SK-N-SH treated with all-trans-retinoic acid at 6 μM for 48 hours (cell line): ENCODE results near the gene ATG4C.

ENCODE experiments used
- ARNTL ChIP-seq: fragments of 450-650 bp; formaldehyde crosslinking; IDR thresholded peaks from 2 replicates; pipeline ENCODE4 v1.5.0; 2020; ENCODE audit warnings: low read depth, mild to moderate bottlenecking, moderate library complexity, borderline replicate concordance
- BACH2 ChIP-seq: fragments of 250-450 bp; sonication (Bioruptor Pico); IDR thresholded peaks from 2 replicates; pipeline ENCODE4 v1.9.0; 2021; ENCODE audit warnings: mild to moderate bottlenecking, borderline replicate concordance
- CREB5 ChIP-seq: fragments of 250-450 bp; sonication (Bioruptor Pico); IDR thresholded peaks from 2 replicates; pipeline ENCODE4 v1.5.1; 2020; ENCODE audit warnings: low read depth, mild to moderate bottlenecking, moderate library complexity
- POU6F1 ChIP-seq: fragments of 250-450 bp; sonication (Bioruptor Pico); IDR thresholded peaks from 2 replicates; pipeline ENCODE4 v1.8.0; 2021; ENCODE audit warnings: low read depth, mild to moderate bottlenecking, moderate library complexity, borderline replicate concordance
- RARB ChIP-seq: fragments of 250-450 bp; sonication (Bioruptor Pico); IDR thresholded peaks from 2 replicates; pipeline ENCODE4 v1.8.0; 2021; ENCODE audit warnings: mild to moderate bottlenecking, moderate library complexity
- TOX ChIP-seq: fragments of 250-450 bp; sonication (Bioruptor Pico); IDR thresholded peaks from 2 replicates; pipeline ENCODE4 v1.8.0; 2021; ENCODE audit warnings: mild to moderate bottlenecking, moderate library complexity, borderline replicate concordance
- TSHZ2 ChIP-seq: fragments of 250-450 bp; sonication (Bioruptor Pico); IDR thresholded peaks from 2 replicates; pipeline ENCODE4 v1.5.0; 2020; ENCODE audit warnings: mild to moderate bottlenecking, moderate library complexity
- ZC3H10 ChIP-seq: fragments of 250-450 bp; sonication (Bioruptor Pico); IDR thresholded peaks from 2 replicates; pipeline ENCODE4 v1.5.1; 2021; ENCODE audit warnings: mild to moderate bottlenecking, moderate library complexity
- ZFP3 ChIP-seq: fragments of 250-450 bp; sonication (Bioruptor Pico); IDR thresholded peaks from 2 replicates; pipeline ENCODE4 v1.5.0; 2020; ENCODE audit warnings: mild to moderate bottlenecking, moderate library complexity
- ZFP30 ChIP-seq: fragments of 450-650 bp; formaldehyde crosslinking; IDR thresholded peaks from 2 replicates; pipeline ENCODE4 v1.5.0; 2022; ENCODE audit warnings: mild to moderate bottlenecking, moderate library complexity

GRCh38 chr1:62840555-62840954 lies 56.6 kb downstream of the ATG4C start:
- TF ChIP-seq ZFP30 (CRISPR knock-in tag): no peak
- no peak for TF ChIP-seq ZFP3 (CRISPR knock-in tag)
- no peak for TF ChIP-seq POU6F1 (CRISPR knock-in tag)
- TF ChIP-seq RARB (CRISPR knock-in tag): no peak
- TF ChIP-seq ZC3H10: no peak
- no peak for TF ChIP-seq TSHZ2 (CRISPR knock-in tag)
- no peak for TF ChIP-seq ARNTL (CRISPR knock-in tag)
- TF ChIP-seq BACH2 (CRISPR knock-in tag): no peak
- TF ChIP-seq TOX (CRISPR knock-in tag): no peak
- no peak for TF ChIP-seq CREB5 (CRISPR knock-in tag)
